ENCODE measurements around the gene SMIM14.
"Not testable (repeated sequence)": the region's sequence is repeated elsewhere in the genome, so short reads cannot be mapped to it uniquely, and the experiment has no call there.

SMIM14 gene

GRCh38 chr4:39530682-39531081 is 108.0 kb downstream of the SMIM14 start:
- no peak for DNase-seq (ENCODE audit: low read depth in 1 of 2, low spot score in 1 of 2)
- TF ChIP-seq JUND (IDR thresholded peaks at IDR 0.05; ENCODE audit: low read depth), result no peak
- in situ Hi-C loops (cut with HindIII; ENCODE audit: low pct_unique_long_range_greater_than_20kb, low sequenced_read_pairs), result no loop called here

DNA sequence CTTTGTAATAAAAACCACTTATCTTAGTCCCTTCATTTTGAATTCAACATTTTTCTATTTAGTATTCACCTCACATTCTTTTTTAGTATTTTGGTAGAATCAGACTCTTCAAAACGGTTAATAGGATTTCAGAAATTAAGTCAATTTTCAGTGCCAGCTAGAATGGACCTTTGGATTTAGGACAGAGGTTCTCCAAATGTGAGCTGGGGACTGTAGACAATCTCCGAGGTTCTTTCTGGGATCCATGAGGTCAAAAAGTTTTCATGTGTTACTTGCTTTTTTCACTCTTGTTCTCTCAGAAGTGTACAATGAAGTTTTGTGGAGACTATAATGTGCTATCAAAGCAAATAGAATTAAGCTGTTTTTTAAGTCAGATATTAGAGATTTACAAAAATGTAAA is 109.1 kb downstream of the SMIM14 start:
- in situ Hi-C loops (cut with HindIII; ENCODE audit: low pct_unique_long_range_greater_than_20kb, low sequenced_read_pairs), result no loop called here
- DNase-seq (ENCODE audit: low read depth in 1 of 2, low spot score in 1 of 2), result no peak
- TF ChIP-seq JUND (IDR thresholded peaks at IDR 0.05; ENCODE audit: low read depth), result no peak

DNA sequence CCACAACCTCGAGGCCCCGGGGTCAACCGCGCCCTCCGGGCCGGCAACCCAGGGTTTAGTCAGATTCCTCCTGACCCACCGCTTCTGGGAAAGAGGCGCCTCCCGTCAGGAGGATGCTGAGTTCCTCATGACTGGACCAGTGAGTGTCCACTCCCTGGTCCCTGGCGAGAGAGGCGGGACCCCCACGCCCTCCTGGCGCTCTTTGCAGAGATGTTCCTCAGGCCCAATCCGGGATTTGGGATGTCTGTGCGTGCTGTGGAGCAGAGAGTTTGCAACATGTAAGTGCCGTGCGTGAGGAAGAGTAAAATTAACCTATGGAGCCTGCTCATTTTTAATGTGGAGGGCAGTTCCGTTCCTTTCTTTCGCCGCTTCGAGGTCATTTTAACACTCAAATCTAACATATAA is 110.6 kb downstream of the SMIM14 start:
- no peak for DNase-seq (ENCODE audit: low read depth in 1 of 2, low spot score in 1 of 2)
- no peak for TF ChIP-seq JUND (IDR thresholded peaks at IDR 0.05; ENCODE audit: low read depth)
- in situ Hi-C loops (cut with HindIII; ENCODE audit: low pct_unique_long_range_greater_than_20kb, low sequenced_read_pairs), result no loop called here

DNA sequence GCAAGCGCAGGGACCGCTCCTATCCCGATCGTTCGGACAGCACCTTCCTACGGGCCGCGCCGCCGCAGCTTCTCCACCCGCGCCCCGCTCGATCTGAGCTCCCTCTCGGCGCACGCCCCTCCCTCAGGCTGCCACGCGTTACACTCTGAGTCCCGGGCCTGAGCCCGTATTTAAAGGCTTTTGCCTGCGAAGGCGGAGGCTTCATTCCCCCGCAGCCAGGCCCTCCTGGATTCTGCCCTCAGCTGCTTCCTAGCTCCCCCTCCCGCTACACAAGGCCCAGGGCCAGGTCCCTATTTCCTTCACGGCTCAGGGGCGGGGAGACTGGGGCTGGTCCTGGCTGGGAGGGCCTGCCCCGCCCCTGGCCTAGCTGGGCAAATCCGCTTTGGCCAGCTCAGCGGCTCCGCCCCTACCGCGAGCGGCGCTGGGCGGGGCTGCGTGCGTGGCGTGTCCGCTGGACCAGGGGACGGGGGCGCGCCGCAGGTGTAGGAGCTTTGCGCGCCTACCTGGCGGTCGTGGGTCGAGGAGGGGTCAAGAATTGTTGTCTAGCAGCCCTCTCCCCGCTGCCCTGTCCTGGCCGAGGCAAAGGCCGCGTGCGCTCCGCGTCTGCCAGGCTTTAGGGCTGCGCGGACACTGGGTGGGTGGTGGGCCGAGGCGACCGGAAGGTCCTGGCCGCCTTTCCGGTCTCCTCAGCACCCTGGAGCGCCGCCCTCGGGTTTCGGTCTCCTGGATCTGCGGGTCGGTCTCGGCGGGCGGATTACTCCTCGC is 111.2 kb downstream of the SMIM14 start, which contains the start of gene UGDH:
TSS of gene UGDH (minus strand) at position 144 of the 765 bp plus-strand sequence. CDS start 5,927 bp downstream, outside the sequence.
- in situ Hi-C loops (cut with HindIII; ENCODE audit: low pct_unique_long_range_greater_than_20kb, low sequenced_read_pairs), result no loop called here
- peak; percentile 84 to 97 for DNase-seq (ENCODE audit: low read depth in 1 of 2, low spot score in 1 of 2)
- TF ChIP-seq JUND (IDR thresholded peaks at IDR 0.05; ENCODE audit: low read depth), result no peak

DNA sequence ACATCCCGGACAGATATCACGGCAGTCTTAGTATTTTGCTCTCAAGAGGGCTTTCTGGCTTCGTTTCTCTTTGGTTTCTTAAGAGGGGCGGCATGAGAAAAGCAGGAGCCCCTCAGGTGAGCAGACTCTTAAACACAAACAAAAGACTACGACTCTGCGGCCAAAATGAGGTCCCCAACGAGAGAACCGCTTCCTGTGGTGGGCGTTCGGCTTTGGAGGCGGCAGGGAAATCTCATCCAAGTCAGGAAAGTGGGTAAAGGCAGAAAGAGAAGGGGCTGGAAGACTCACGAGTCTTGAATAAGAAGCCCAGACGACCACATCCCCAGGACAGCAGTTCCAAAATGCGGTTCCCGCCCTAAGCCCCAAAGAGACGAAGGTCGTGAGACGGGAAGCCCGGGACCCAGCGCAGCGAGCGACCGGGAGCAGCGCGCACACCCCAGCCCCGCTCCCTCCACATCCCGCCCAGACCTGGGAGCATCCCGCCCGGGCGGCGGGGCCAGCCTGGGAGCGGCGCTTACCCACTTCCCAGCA is 111.8 kb downstream of the SMIM14 start:
- TF ChIP-seq JUND (IDR thresholded peaks at IDR 0.05; ENCODE audit: low read depth), result no peak
- no peak for DNase-seq (ENCODE audit: low read depth in 1 of 2, low spot score in 1 of 2)
- in situ Hi-C loops (cut with HindIII; ENCODE audit: low pct_unique_long_range_greater_than_20kb, low sequenced_read_pairs), result no loop called here

GRCh38 chr4:39525822-39526690 is 112.6 kb downstream of the SMIM14 start:
- in situ Hi-C loops (cut with HindIII; ENCODE audit: low pct_unique_long_range_greater_than_20kb, low sequenced_read_pairs), result no loop called here
- DNase-seq (ENCODE audit: low read depth in 1 of 2, low spot score in 1 of 2), result no peak
- no peak for TF ChIP-seq JUND (IDR thresholded peaks at IDR 0.05; ENCODE audit: low read depth)

GRCh38 chr4:39524161-39524957 is 114.3 kb downstream of the SMIM14 start:
- in situ Hi-C loops (cut with HindIII; ENCODE audit: low pct_unique_long_range_greater_than_20kb, low sequenced_read_pairs), result no loop called here
- TF ChIP-seq JUND (IDR thresholded peaks at IDR 0.05; ENCODE audit: low read depth), result no peak
- no peak for DNase-seq (ENCODE audit: low read depth in 1 of 2, low spot score in 1 of 2)

GRCh38 chr4:39522068-39522467 is 116.6 kb downstream of the SMIM14 start:
- DNase-seq (ENCODE audit: low read depth in 1 of 2, low spot score in 1 of 2), result no peak
- in situ Hi-C loops (cut with HindIII; ENCODE audit: low pct_unique_long_range_greater_than_20kb, low sequenced_read_pairs), result no loop called here
- no peak for TF ChIP-seq JUND (IDR thresholded peaks at IDR 0.05; ENCODE audit: low read depth)

DNA sequence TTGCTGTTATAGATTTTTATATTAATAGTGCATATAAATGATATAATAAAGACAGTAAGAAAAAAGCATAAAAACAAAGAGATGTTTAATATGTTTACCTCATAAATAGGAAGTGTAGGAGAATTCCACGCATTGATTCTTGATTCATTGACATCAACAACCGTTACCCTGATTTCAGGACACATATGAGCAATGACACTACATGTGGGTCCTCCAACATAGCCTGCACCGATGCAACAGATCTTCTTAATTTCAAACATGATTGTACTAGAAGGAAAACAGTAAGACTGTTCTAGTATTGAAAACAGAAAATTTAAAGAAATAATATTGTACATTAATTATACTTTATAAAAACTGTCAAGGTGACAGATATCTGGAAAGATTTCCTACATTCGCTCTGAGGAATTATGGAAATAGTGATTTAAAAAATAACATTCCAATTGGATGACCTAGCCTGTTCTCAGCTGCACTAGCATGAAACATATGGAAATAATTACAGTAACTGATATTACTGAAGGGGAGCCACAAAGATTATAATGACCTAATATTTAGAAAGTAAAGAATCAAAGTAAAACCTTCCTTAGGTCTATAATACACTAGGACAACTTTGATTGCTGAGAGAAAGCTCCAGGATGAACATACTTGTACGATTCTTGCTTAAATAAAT is 117.3 kb downstream of the SMIM14 start:
- no peak for TF ChIP-seq JUND (IDR thresholded peaks at IDR 0.05; ENCODE audit: low read depth)
- DNase-seq (ENCODE audit: low read depth in 1 of 2, low spot score in 1 of 2), result no peak
- in situ Hi-C loops (cut with HindIII; ENCODE audit: low pct_unique_long_range_greater_than_20kb, low sequenced_read_pairs), result no loop called here

GRCh38 chr4:39518484-39518883 is 120.2 kb downstream of the SMIM14 start:
- TF ChIP-seq JUND (IDR thresholded peaks at IDR 0.05; ENCODE audit: low read depth), result no peak
- no peak for DNase-seq (ENCODE audit: low read depth in 1 of 2, low spot score in 1 of 2)
- in situ Hi-C loops (cut with HindIII; ENCODE audit: low pct_unique_long_range_greater_than_20kb, low sequenced_read_pairs), result no loop called here

DNA sequence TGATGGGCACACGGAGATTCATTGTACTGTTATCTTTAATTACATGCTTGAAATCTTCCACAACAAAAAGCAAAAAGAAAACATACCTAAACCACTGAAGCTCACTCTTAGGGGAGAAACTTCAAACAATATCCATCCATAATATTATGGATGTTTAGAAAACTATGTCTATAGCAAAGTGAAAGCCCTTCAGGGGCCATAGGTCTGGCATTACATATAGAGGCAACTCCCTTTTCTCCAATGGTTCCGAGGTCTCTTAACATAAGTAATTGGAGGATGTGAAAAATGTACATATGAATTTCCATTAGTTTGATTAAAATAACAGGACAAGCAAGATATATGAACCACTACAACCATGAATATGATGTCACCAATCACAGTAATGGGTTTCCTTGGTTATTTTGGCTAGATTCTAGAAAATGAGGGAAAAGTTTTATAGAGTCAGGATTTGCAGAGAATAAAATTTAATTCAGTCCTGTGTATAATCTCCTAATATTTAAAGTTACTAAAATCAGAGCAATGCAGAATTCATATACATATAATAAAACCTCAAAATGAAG is 122.2 kb downstream of the SMIM14 start:
- DNase-seq (ENCODE audit: low read depth in 1 of 2, low spot score in 1 of 2), result no peak
- no peak for TF ChIP-seq JUND (IDR thresholded peaks at IDR 0.05; ENCODE audit: low read depth)
- in situ Hi-C loops (cut with HindIII; ENCODE audit: low pct_unique_long_range_greater_than_20kb, low sequenced_read_pairs), result no loop called here

GRCh38 chr4:39515669-39516401 is 122.8 kb downstream of the SMIM14 start:
- DNase-seq (ENCODE audit: low read depth in 1 of 2, low spot score in 1 of 2); in situ Hi-C loops (cut with HindIII; ENCODE audit: low pct_unique_long_range_greater_than_20kb, low sequenced_read_pairs): not testable (repeated sequence)
